PC-3 (cell line): Measurements from ENCODE around the gene ATG5. TPM values are rescaled to one million over a fixed set of nuclear protein-coding genes. Genes with fewer than 3 reads are reported as not detected.
A peak's percentile ranks its signal among the peaks of the same experiment; 100 is the strongest.

Experiments
- ATAC-seq: fragments of 200-7000 bp; cut with Tn5 transposase; 2 replicates; pipeline ENCODE4 v1.9.1; 2020; ENCODE audit warnings: mild to moderate bottlenecking, moderate library complexity
- Bru-seq: library from RNA; stranded (reverse); fragments of 400-500 nt; gene quantifications from one replicate; lab custom pipeline; 2021; lab: Mats Ljungman, UMichigan
- BruChase-seq, 2 experiments: library from RNA; stranded (reverse); fragments of 400-500 nt; gene quantifications; one replicate each; lab custom pipeline; 2021; lab: Mats Ljungman, UMichigan
- BruUV-seq: library from RNA; stranded (reverse); fragments of 400-500 nt; replicated peaks from 2 replicates; lab custom pipeline; 2021; lab: Mats Ljungman, UMichigan
- CTCF ChIA-PET: fragments of 300-600 bp; sonication (Branson Sonifier 250); formaldehyde crosslinking; loops from one replicate; lab custom pipeline; 2022; ENCODE audit warnings: antibody characterized with exemption; lab: Charles Lee
- POLR2A ChIA-PET: fragments of 300-600 bp; sonication (Branson Sonifier 250); formaldehyde crosslinking; loops from one replicate; lab custom pipeline; 2022; ENCODE audit warnings: antibody characterized with exemption; ENCODE audit not compliant: unreplicated experiment; lab: Charles Lee
- DNase-seq: peaks from one replicate; pipeline ENCODE4 v3.0.0-alpha.2; 2015
- H2AFZ ChIP-seq: fragments of 300-600 bp; sonication (generic); 2 replicates; pipeline ENCODE4 v1.6.0; 2016; ENCODE audit warnings: antibody characterized with exemption, low read length
- H3F3A ChIP-seq: fragments of 300-600 bp; sonication (generic); one replicate; pipeline ENCODE4 v1.6.0; 2017; ENCODE audit warnings: antibody characterized with exemption, low read length, control low read depth, mild to moderate bottlenecking; ENCODE audit not compliant: unreplicated experiment
- H3K27ac ChIP-seq: fragments of 300-600 bp; sonication (generic); 2 replicates; pipeline ENCODE4 v1.5.1; 2016; ENCODE audit warnings: mild to moderate bottlenecking, low read length
- H3K27me3 ChIP-seq: fragments of 300-600 bp; sonication (generic); 2 replicates; pipeline ENCODE4 v1.6.1; 2016; ENCODE audit warnings: low read length, mixed read lengths
- H3K36me3 ChIP-seq: fragments of 300-600 bp; sonication (generic); 2 replicates; pipeline ENCODE4 v1.6.1; 2016; ENCODE audit warnings: low read depth, mixed run types, low read length, mixed read lengths
- H3K4me1 ChIP-seq: fragments of 300-600 bp; sonication (generic); 2 replicates; pipeline ENCODE4 v1.5.1; 2016; ENCODE audit warnings: low read length; ENCODE audit not compliant: insufficient read depth
- H3K4me2 ChIP-seq: fragments of 300-600 bp; sonication (generic); 2 replicates; pipeline ENCODE4 v1.6.0; 2016; ENCODE audit warnings: low read length
- H3K4me3 ChIP-seq: fragments of 300-600 bp; sonication (generic); 2 replicates; pipeline ENCODE4 v1.5.1; 2016; ENCODE audit warnings: mild to moderate bottlenecking, low read length, mixed read lengths
- H3K79me2 ChIP-seq: fragments of 300-600 bp; sonication (generic); 2 replicates; pipeline ENCODE4 v1.6.1; 2017; ENCODE audit warnings: low read length, mixed read lengths
- H3K9ac ChIP-seq: fragments of 300-600 bp; sonication (generic); 2 replicates; pipeline ENCODE4 v1.6.0; 2016; ENCODE audit warnings: mild to moderate bottlenecking, low read length
- H3K9me2 ChIP-seq: fragments of 300-600 bp; sonication (generic); replicated peaks from 2 replicates; pipeline ENCODE4 v1.6.1; 2016; ENCODE audit warnings: mixed run types, low read length, mixed read lengths
- H3K9me3 ChIP-seq: fragments of 300-600 bp; sonication (generic); 2 replicates; pipeline ENCODE4 v1.6.1; 2016; ENCODE audit warnings: low read length, mixed read lengths
- H4K20me1 ChIP-seq: fragments of 300-600 bp; sonication (generic); 2 replicates; pipeline ENCODE4 v1.6.1; 2016; ENCODE audit warnings: low read length, mixed read lengths
- EZH2 ChIP-seq: fragments of 300-600 bp; sonication (generic); IDR thresholded peaks from one replicate; pipeline ENCODE4 v1.6.1; 2017; ENCODE audit warnings: antibody characterized with exemption, mild to moderate bottlenecking, low read length; ENCODE audit not compliant: unreplicated experiment
- EZH2phosphoT487 ChIP-seq: fragments of 300-600 bp; sonication (generic); IDR thresholded peaks from 2 replicates; pipeline ENCODE4 v1.6.1; 2018; ENCODE audit warnings: mild to moderate bottlenecking, antibody characterized with exemption, low read length, borderline replicate concordance
- intact Hi-C: fragments of 100-400 bp; cut with micrococcal nuclease; formaldehyde crosslinking; loops from 2 replicates; pipeline ENCODE4 v1.9.0; 2023
- long read RNA-seq: library from polyadenylated mRNA; unstranded; transcript quantifications from one replicate; pipeline ENCODE4 v2.0.0, GENCODE V29; 2021; ENCODE audit not compliant: unreplicated experiment
- total RNA-seq: library from RNA; depleted of rRNA; stranded (reverse); fragments of >200 nt; gene quantifications from 2 replicates; pipeline ENCODE4 v1.2.3, GENCODE V29; 2014; rRNA removed
- TF ChIP-seq, protein P1 (sequence below): fragments of 300-600 bp; sonication (generic); conservative IDR thresholded peaks from 2 replicates; pipeline ENCODE4 v1.5.1; 2017; ENCODE audit warnings: antibody characterized with exemption, low read depth, mild to moderate bottlenecking, low read length

ATG5 gene
- total RNA-seq = 38.5 and 38.8 TPM in 2 replicates
- percentile 70 among the genes with signal in this experiment for Bru-seq, nascent RNA
- percentile 53 among the genes with signal in this experiment for BruChase-seq, experiment 1, labeled RNA remaining after a 6-hour chase
- BruChase-seq, experiment 2, labeled RNA remaining after a 2-hour chase = percentile 60 among the genes with signal in this experiment
- long read RNA-seq, transcript ATG5-204 (8 exons, 3,216 nt) = major isoform, 49 of 80 reads
- long read RNA-seq, transcript ATG5-201 (8 exons, 3,092 nt) = minor isoform, 5 of 80 reads
- long read RNA-seq, transcript ATG5-208 (7 exons, 3,035 nt) = minor isoform, 19 of 80 reads
- long read RNA-seq, partial matches to known transcripts = 2 of 80 reads
- long read RNA-seq, other reads (novel, unspliced or antisense) = 5 of 80 reads

GRCh38 chr6:106325336-106326178, at the start of gene ATG5:
ATG5 (minus strand) TSS chr6:106325760; CDS start chr6:106316208, 9,552 bp downstream.
- Histone ChIP-seq H3K9me2 (no peaks in the 10 kb centered on the region), H3K9ac (peak within 1 kb of the TSS; percentile 93), H4K20me1 (peaks cover 16% of the 10 kb centered on the region), H3K36me3 (no peaks in the 10 kb centered on the region), H3K4me3 (peak within 1 kb of the TSS; percentile 99), H3K79me2 (peaks cover 47% of the 10 kb centered on the region), H3K27ac (peak within 1 kb of the TSS; percentile 98), H3K27me3 (no peaks in the 10 kb centered on the region), H3K4me2 (peak within 1 kb of the TSS; percentile 98), H3K9me3 (no peaks in the 10 kb centered on the region), H3K4me1 (peaks cover 16% of the 10 kb centered on the region), H3F3A (no peaks in the 10 kb centered on the region), H2AFZ (peak within 1 kb of the TSS; percentile 99)
- intact Hi-C loops = no loop called here
- ChIA-PET CTCF (no interaction called here), POLR2A (interaction anchor here (0.6 to 0.9 kb wide), 5 partner anchors 64 to 1317 kb away, joined by 5 to 7 read pairs (median 6); no protein-coding TSS in a partner anchor)
- DNase-seq (peak; percentile 96), ATAC-seq (peak; percentile 94)
- BruUV-seq = TSS peak; percentile 99
- TF ChIP-seq EZH2 (no peak), EZH2phosphoT487 (no peak)
- TF ChIP-seq, protein P1, sequence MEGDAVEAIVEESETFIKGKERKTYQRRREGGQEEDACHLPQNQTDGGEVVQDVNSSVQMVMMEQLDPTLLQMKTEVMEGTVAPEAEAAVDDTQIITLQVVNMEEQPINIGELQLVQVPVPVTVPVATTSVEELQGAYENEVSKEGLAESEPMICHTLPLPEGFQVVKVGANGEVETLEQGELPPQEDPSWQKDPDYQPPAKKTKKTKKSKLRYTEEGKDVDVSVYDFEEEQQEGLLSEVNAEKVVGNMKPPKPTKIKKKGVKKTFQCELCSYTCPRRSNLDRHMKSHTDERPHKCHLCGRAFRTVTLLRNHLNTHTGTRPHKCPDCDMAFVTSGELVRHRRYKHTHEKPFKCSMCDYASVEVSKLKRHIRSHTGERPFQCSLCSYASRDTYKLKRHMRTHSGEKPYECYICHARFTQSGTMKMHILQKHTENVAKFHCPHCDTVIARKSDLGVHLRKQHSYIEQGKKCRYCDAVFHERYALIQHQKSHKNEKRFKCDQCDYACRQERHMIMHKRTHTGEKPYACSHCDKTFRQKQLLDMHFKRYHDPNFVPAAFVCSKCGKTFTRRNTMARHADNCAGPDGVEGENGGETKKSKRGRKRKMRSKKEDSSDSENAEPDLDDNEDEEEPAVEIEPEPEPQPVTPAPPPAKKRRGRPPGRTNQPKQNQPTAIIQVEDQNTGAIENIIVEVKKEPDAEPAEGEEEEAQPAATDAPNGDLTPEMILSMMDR = no peak

DNA sequence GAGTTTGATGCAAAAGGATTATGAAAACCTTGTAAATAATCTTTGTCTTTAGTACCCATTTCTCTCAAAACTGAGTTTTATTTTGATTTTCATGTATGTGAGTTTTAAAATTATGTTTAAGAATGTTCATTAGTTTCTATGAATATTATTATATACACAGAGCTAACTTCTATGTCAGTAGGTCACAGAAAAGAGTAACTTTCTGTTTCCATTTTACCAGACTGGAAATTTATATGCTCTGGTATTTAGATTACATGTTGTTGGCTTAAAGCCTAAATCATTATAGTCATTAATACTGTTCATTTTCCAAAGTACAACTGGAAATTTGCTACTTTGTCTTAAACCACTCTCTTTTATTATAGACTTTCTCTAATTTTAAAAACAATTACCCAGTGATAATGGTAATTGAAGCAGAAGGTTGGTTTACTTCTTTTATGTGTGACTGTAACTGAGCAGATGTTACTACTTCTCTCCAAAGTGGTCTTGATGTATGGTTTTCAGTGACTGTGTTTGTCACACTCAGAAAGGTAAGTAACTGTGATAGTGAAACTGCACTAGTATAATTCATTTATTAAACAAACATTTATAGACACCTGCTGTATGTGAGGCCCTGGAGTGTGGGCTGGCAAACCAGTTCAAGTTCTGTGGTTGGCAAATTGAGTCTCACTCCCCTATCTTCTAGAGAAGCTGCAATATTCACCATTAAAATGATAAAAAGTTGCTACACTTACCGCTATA, 48.1 kb upstream of the ATG5 start:
- no TSS peak for BruUV-seq
- Histone ChIP-seq H2AFZ (no peak overlapping the region), H4K20me1 (no peaks in the 10 kb centered on the region), H3K79me2 (peaks cover 33% of the 10 kb centered on the region), H3K9ac (no peak overlapping the region), H3K4me1 (peaks cover 56% of the 10 kb centered on the region), H3K4me2 (no peak overlapping the region), H3K27me3 (no peaks in the 10 kb centered on the region), H3K4me3 (no peak overlapping the region), H3K36me3 (no peaks in the 10 kb centered on the region), H3K9me3 (no peaks in the 10 kb centered on the region), H3K9me2 (no peaks in the 10 kb centered on the region), H3K27ac (no peak overlapping the region), H3F3A (no peaks in the 10 kb centered on the region)
- intact Hi-C loops = no loop called here
- ChIA-PET CTCF (no interaction called here), POLR2A (no interaction called here)
- DNase-seq = no peak
- no peak for TF ChIP-seq EZH2
- ATAC-seq = no peak
